Neural cell (in vitro differentiated cells): ENCODE results near the gene TMSB15A. TPM values are rescaled to one million over a fixed set of nuclear protein-coding genes. Genes with fewer than 3 reads are reported as not detected.

ENCODE experiments used
- polyA plus RNA-seq: library from polyadenylated mRNA; depleted of rRNA; stranded (reverse); fragments of >200 nt; gene quantifications from 2 replicates; pipeline ENCODE4 v1.2.3, GENCODE V29; 2014

Gene TMSB15A
- polyA plus RNA-seq, 1 donor from 2014 or later = 1,269 TPM

Other genes starting within 250 kb of the TMSB15A start
- not detected in 2 replicates for gene NXF2B, start 76.7 kb downstream of the TMSB15A start, polyA plus RNA-seq
- 0.12 TPM in 1 of 2 replicates, not detected in the other for gene TCP11X2, start 44.9 kb downstream of the TMSB15A start, polyA plus RNA-seq
- 40.9 and 56.1 TPM in 2 replicates for gene ARMCX5, start 82.8 kb upstream of the TMSB15A start, polyA plus RNA-seq
- gene GPRASP1, start 134.7 kb upstream of the TMSB15A start, polyA plus RNA-seq = 34.3 and 39.5 TPM in 2 replicates
- gene GPRASP2, start 195.7 kb upstream of the TMSB15A start, polyA plus RNA-seq = 93.5 and 96.4 TPM in 2 replicates
- 16.4 and 16.5 TPM in 2 replicates for gene GPRASP3, start 204.0 kb upstream of the TMSB15A start, polyA plus RNA-seq